GM19193 (cell line): ENCODE data around the gene AOC1.

Source experiments
- POLR2A ChIP-seq: IDR thresholded peaks from 4 replicates; pipeline ENCODE4 v1.6.1; 2011; ENCODE audit not compliant: insufficient read depth, insufficient read length; ENCODE audit errors: extremely low read depth

AOC1 gene

DNA sequence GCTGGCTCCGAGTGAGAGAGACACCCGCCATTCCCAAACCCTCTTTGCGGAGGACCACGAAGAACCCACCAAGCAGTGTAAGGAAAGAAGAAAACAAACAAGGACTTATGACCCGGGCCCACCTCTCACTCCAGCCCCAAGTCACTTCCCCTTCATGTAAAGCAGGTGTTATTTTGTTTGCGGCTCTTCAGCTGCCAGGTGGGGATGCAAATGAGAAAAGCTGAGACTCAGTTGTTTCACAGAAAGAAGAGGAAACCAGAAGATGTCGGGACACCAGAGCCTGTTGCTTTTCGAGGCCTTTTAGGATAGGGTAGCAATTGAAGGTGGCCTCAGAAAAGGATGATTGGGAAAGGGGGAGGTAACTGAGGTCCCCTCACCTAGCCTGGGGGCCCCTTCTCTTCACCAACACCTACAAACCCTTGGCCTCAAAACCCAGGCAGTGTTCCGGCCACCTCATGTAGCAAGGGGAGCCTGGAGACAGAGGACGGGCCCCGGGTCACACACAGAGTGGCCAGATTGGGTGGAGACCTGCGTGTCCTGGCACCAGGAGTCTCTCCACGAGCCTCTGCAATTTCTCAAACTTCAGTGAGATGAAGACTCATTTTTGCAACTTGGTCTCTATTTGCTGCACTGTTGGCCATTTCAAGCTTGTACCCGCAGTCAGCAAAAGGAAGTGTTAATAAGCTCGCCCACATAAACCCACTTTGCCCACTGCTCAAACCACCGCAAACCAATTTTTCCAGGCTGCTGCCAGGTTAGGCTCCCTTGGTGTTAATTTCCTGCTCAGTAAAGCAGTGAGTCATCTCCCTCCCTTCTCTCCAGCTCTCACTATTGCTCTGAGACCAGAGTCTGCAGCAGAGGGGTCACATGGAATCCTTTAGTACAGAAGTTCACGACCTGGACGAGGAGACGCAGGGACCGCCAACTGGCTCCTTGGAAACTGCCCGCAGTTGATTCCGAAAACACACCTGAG lies 45.5 kb downstream of the AOC1 start:
- no peak for TF ChIP-seq POLR2A

DNA sequence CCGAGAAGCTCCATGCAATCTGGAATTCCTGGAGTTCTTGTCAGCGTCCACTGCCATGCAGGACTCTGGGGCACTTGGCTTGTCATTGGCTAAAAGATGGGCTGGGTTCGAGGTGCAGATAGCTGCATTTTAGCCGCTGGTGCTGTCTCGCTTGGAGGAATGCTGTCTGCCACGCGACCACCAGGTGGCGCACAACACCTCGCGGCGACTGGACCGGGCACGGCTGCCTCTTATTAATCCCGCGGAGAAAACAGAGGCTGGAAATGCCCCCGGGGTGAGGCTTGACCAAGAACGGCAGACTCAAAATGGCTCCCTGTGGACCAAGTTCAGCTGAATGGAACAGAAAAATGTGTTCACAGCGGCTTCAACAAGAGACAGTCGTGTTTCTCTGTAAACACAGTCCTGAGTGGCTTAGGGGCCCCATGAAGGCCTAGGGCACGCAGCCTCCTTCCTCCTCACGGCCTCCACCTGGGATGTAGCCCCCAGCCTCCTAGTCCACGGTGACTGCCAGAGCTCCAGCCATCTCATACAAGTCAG lies 46.2 kb downstream of the AOC1 start:
- no peak for TF ChIP-seq POLR2A

DNA sequence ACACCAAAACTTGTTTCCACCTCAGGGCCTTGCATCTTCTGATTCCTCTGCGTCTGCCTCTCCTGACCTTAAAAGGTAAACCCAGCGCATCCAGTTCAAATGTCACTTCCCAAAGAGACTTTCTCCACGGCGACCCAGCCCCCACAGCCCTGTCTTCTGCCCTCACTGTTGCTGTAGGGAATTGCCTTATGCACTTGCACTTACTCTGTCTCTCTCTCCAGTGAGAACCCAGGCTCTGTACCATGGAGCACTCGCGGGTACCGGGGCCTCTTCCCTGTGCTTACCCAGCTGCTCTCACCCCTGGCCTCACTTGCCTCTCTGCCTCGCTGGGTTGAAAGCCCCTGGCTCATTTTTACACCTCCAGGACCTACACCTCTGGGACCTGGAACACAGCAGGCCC lies 48.4 kb downstream of the AOC1 start:
- no peak for TF ChIP-seq POLR2A

DNA sequence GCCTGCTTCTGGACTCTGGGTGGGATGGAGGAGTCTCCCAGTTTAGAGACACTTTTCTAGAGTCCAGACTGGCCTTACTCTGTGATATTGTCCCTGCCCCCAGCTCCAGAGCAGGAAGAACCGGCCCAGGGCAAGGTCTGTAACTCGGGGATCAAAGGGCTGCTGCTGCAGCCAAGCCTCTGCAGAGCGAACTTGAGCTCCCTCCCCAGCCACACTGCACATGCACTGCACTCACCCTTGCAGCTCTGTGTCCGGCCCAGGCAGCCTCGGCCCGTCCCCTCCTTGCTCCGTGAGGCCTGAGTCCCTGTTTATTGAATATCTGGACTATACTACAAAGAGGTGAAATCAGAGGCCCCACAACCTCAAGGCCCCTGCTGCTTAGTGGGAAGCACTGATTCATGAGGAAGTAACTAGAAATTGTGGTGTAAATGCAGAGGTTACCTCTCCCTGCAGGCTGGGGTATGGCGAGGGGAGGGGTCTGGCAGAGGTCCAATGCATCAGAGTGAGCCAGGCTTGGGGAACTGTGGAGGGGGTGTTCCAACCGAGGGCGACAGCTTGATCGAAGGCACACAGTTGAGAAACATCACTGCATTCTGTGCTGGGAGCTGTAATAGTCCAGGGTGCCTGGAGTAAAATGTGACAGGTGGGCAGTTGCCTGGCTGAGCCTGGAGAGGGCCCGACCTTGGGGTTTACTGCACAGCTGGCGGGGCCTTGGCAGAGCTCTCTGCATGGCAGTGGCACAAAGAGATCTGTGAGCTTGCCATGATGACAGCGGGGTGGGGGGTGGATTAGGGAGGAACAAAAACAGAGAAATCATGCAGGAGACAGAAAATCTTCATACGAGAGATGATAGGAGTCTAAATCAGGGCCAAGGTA lies 49.1 kb downstream of the AOC1 start:
- no peak for TF ChIP-seq POLR2A

DNA sequence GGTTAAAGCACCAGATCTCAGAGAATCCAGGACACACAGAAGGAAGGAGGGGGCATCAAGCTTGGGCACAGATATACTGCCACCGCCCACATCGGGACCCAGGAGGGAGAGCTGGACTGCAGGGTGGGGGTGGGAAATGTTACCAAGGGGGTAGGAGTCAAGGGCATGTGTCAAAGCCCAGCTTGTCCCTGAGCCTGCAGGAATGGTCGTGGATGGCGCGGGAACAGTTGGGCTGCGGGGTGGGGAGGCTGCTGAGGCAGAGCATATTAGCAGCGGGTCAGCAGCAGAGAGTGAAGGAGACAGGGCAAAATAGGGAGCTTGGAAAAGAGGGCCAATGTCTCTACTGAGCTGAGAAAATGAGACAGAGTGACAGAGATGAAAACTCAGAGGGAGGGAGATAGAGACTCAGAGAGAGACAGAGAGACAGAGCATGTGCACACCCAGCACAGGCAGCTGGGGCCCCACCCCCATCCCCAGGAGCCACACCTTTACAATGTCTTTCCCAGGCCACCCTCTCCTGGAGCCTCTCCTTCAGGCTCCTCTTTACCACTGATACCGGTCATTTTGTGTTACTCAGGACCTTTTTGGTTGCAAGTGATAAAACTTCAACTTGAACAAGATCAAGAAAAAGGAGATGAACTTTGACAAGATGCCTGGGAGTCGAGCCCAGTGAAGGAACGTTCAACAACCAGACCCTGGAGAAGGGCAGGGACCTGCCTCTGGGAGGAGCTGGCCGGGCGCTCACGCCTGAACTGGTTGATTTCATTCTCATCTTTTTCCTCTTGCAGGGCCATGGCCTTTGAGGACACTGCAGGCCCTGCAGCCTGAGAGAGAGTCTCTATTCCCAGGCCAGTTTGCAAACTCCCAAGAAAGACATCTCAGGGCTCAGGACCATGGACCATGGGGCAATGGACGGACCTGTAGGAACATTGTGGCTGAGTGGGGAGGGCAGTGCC lies 50.0 kb downstream of the AOC1 start:
- TF ChIP-seq POLR2A, result no peak

DNA sequence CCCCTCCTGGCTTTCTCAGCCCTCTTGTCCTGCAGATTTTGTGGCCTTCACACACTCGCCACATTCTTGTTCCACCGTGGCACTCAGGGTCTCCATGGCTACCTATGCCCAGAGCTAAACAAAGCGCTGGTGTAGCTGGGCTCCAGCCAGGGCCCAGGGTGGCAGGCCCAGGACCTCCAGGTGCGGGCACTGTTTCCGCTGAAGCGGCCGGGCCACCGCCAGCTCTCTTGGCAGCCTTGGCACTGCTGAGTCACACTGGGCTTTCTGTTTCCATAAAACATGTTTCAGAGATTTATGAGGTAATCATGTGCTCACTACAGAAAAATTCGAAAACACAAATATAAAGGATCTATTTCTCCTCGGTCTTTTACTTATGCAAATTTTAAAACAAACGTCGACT lies 51.3 kb downstream of the AOC1 start:
- TF ChIP-seq POLR2A, result no peak

DNA sequence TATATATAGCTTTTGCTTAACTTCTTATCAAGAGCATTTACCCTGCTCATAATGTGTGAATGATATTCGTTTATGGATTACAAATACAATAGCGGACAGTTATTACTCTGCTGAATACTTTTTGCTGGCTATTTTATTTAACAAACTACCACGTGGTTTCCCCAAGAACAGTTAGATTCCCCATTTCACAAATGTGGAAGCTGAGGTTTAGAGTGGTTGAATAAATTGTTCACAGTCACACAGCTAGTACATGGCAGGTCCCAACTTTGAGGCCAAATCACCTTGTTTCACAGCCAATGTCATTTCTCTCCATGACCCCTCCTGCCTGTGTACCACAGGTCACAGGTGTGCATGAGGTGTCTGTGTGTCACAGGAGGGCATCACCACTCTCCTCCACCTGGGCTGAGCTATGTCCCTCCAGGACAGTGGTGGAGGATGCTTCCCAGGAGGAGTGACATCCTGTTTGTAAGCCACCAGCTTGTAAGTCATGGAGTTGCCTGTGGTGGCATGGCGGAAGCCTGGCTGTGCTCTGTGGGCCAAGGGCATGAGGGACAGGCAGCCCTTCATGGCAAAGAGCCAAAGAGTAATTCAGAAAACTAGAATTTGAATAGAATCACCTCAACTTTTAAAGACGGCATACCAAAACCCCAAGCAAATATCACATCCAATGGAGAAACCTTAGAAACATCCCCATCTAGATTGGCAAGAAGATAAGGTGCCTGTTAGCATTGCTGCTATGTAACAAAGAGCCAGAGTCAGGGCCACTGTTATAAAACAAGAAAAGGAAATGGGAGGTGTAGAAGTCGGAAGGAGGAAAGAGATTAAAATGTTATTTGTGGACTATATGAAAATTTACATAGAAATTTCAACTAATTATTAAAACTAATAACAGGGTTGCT lies 51.9 kb downstream of the AOC1 start:
- no peak for TF ChIP-seq POLR2A

DNA sequence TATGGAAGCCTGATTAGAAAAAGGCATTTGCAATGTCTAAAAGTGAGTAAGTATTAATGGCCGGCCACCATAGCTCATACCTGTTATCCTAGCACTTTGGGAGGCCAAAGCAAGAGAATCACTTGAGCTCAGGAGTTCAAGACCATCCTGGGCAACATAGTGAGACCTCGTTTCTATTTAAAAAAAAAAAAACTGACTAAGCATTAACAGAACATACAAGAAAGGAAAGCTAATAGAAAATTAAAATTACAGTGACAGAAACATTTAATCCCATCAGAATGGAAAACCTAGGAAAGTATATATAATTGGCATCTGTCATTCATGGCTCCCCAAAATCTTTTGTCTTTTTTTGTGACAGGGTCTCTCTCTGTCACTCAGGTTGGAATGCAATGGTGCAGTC lies 55.9 kb downstream of the AOC1 start:
- TF ChIP-seq POLR2A, result no peak

DNA sequence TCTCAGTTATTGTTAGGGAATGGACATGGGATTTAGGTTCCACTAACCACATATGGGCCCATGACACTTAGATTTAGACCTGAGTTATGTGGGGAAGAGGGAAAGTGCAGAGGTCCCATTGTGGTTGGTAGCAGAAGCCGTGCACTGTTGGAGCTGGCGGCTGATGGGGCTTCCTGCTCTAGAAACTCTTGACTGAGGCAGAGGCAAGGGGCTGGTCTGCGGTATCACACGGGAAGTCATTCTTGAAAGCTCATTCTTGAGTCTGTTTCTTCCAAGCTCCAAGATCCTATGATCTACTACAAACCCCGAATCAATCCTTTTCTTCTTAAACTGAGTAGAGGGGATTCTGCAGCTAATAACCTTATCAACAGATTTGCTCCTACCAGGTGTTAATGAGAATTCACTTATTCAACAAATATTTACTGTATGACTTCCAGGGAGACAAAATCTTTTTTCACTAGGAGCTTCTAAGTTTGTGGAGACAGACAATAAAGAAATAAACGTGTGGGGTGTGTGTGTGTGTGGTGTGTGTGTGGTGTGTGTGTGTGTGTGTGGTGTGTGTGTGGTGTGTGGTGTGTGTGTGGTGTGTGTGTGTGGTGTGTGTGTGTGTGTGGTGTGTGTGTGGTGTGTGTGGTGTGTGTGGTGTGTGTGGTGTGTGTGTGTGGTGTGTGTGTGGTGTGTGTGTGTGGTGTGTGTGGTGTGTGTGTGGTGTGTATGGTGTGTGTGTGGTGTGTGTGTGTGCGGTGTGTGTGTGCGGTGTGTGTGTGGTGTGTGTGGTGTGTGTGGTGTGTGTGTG lies 57.1 kb downstream of the AOC1 start:
- no peak for TF ChIP-seq POLR2A

DNA sequence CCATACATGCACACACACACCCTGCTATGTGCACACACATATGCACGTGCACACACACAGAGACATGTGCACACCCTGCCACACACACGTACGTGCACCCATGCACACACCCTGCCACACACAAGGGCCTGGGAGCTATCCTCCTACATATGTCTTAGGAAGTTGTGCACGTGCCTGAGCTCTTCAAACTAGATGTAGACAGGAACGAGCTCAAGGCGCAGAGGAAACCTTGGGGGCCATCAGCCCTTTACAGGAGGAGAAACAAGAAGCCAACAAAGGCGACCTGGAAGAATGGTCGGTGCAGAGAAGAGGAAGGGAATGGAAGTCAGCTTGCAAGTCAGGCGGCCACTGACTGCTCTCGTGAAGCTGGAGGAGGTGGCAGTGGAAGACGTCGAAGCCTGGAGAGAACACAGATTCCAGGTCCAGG lies 58.7 kb downstream of the AOC1 start:
- no peak for TF ChIP-seq POLR2A
